CD14-positive monocyte (primary cell): ENCODE measurements around the gene FAM221B. TPM values are rescaled to one million over a fixed set of nuclear protein-coding genes. Genes with fewer than 3 reads are reported as not detected.
A peak's percentile ranks its signal among the peaks of the same experiment; 100 is the strongest.

Experiments
- DNase-seq, 3 donors: peaks; one replicate each; pipeline ENCODE4 v3.0.0-alpha.2; 2011 to 2022
- H2AFZ ChIP-seq: 2 replicates; pipeline ENCODE4 v1.6.0; 2012; ENCODE audit warnings: mild to moderate bottlenecking, low read depth, low read length, inconsistent platforms; ENCODE audit not compliant: insufficient read depth, poor library complexity, severe bottlenecking
- H3K27ac ChIP-seq, 2 donors: 1 replicate in 1 of 2; 2 replicates in 1 of 2; pipeline ENCODE4 v1.5.1; 2012 to 2013; ENCODE audit warnings: low read length in 2 of 2, control low read depth in 1 of 2, inconsistent platforms in 1 of 2, low read depth in 1 of 2, mild to moderate bottlenecking in 1 of 2
- H3K27me3 ChIP-seq, 2 donors: one replicate each; pipeline versions ENCODE4 v1.6.0 to v1.6.1; 2011 to 2013; ENCODE audit warnings: low read length in 2 of 2; ENCODE audit not compliant: control insufficient read depth in 2 of 2, insufficient read depth in 2 of 2
- H3K36me3 ChIP-seq, 2 donors: replicated peaks in 1 of 2; 1 replicate in 1 of 2; 2 replicates in 1 of 2; pipeline versions ENCODE4 v1.5.1 to v1.6.1; 2012 to 2013; ENCODE audit warnings: low read length in 2 of 2, control low read depth in 1 of 2, inconsistent platforms in 1 of 2, mild to moderate bottlenecking in 1 of 2; ENCODE audit not compliant: insufficient read depth in 2 of 2, control insufficient read depth in 1 of 2
- H3K4me1 ChIP-seq, 2 donors: 1 replicate in 1 of 2; 2 replicates in 1 of 2; pipeline versions ENCODE4 v1.5.1 to v1.6.1; 2012 to 2013; ENCODE audit warnings: low read length in 2 of 2, control low read depth in 1 of 2, inconsistent platforms in 1 of 2, mild to moderate bottlenecking in 1 of 2, moderate library complexity in 1 of 2; ENCODE audit not compliant: insufficient read depth in 2 of 2, control insufficient read depth in 1 of 2
- H3K4me2 ChIP-seq: replicated peaks from 2 replicates; pipeline ENCODE3; 2012; ENCODE audit warnings: low read length, moderate library complexity, mild to moderate bottlenecking; ENCODE audit not compliant: poor library complexity, severe bottlenecking; ENCODE audit errors: extremely low read depth
- H3K4me3 ChIP-seq, 3 experiments: fragments of 200-600 bp in 1 of 3; sonication (generic) in 1 of 3; replicated peaks in 1 of 3; 1 replicate in 2 of 3; 2 replicates in 1 of 3; pipeline ENCODE4 v1.5.1; 2011 to 2013; ENCODE audit warnings: low read length in 3 of 3, mild to moderate bottlenecking in 3 of 3, control low read depth in 2 of 3, low read depth in 2 of 3, inconsistent platforms in 1 of 3, moderate library complexity in 1 of 3
- H3K79me2 ChIP-seq: 2 replicates; pipeline ENCODE4 v1.6.0; 2012; ENCODE audit warnings: mild to moderate bottlenecking, control low read depth, inconsistent platforms, low read length, moderate library complexity; ENCODE audit not compliant: insufficient read depth
- H3K9ac ChIP-seq: 2 replicates; pipeline ENCODE4 v1.6.0; 2017; ENCODE audit warnings: low read length, mild to moderate bottlenecking; ENCODE audit not compliant: insufficient read depth, poor library complexity, severe bottlenecking
- H3K9me3 ChIP-seq, 2 donors: replicated peaks in 1 of 2; 1 replicate in 1 of 2; 2 replicates in 1 of 2; pipeline versions ENCODE4 v1.5.1 to v1.6.1; 2012 to 2013; ENCODE audit warnings: low read length in 2 of 2, control low read depth in 1 of 2; ENCODE audit not compliant: control insufficient read depth in 1 of 2, insufficient read depth in 1 of 2
- H4K20me1 ChIP-seq: 2 replicates; pipeline ENCODE4 v1.6.0; 2012; ENCODE audit warnings: mild to moderate bottlenecking, low read length, control low read depth, moderate library complexity; ENCODE audit not compliant: insufficient read depth
- H3K27ac Mint-ChIP-seq, 7 donors: one replicate each; pipeline ENCODE4 v1.8.0; 2020; ENCODE audit warnings: mild to moderate bottlenecking in 7 of 7, mixed read lengths in 7 of 7, moderate library complexity in 6 of 7, inconsistent platforms in 2 of 7
- H3K27me3 Mint-ChIP-seq, 3 donors: one replicate each; pipeline ENCODE4 v1.8.0; 2021 to 2022; ENCODE audit warnings: low read depth in 3 of 3, mild to moderate bottlenecking in 3 of 3, mixed read lengths in 3 of 3, moderate library complexity in 3 of 3, inconsistent platforms in 1 of 3
- H3K36me3 Mint-ChIP-seq, 2 donors: one replicate each; pipeline ENCODE4 v1.8.0; 2020; ENCODE audit warnings: mixed read lengths in 2 of 2, inconsistent platforms in 1 of 2, mild to moderate bottlenecking in 1 of 2
- H3K4me1 Mint-ChIP-seq: one replicate; pipeline ENCODE4 v1.8.0; 2020; ENCODE audit warnings: mild to moderate bottlenecking, mixed read lengths
- H3K4me3 Mint-ChIP-seq, 2 donors: one replicate each; pipeline ENCODE4 v1.8.0; 2020; ENCODE audit warnings: mild to moderate bottlenecking in 2 of 2, mixed read lengths in 2 of 2, moderate library complexity in 1 of 2
- H3K9me3 Mint-ChIP-seq, 7 donors: one replicate each; pipeline ENCODE4 v1.8.0; 2020 to 2022; ENCODE audit warnings: mixed read lengths in 7 of 7, mild to moderate bottlenecking in 6 of 7, moderate library complexity in 6 of 7, inconsistent platforms in 2 of 7
- CTCF ChIP-seq: fragments of 200-600 bp; IDR thresholded peaks from one replicate; pipeline ENCODE4 v1.8.0; 2022; ENCODE audit warnings: antibody characterized with exemption, mild to moderate bottlenecking
- WGBS: methylation state at CpG from one replicate; pipeline ENCODE4 v1.1.5; 2013; ENCODE audit warnings: missing lambda C conversion rate; ENCODE audit not compliant: insufficient coverage; 5-methylcytosine and 5-hydroxymethylcytosine counted together
- intact Hi-C, 2 donors: fragments of 100-400 bp; cut with micrococcal nuclease; formaldehyde crosslinking; loops; one replicate each; pipeline versions ENCODE4 v1.15.0 to v1.15.1; 2023
- polyA plus RNA-seq, 3 donors: library from polyadenylated mRNA; depleted of rRNA in 1 of 3; unstranded in 2 of 3; stranded (reverse) in 1 of 3; fragments of 300-500 nt in 2 of 3; fragments of >200 nt in 1 of 3; fragmentation: Illumina TruSeq in 2 of 3; gene quantifications; 1 replicate in 2 of 3; 2 replicates in 1 of 3; pipeline ENCODE4 v1.2.3, GENCODE V29; 2012 to 2021

Gene FAM221B
- polyA plus RNA-seq, 3 donors, result 0.05 to 0.63 TPM; not detected in 1

- Histone ChIP-seq H3K27me3 (peaks cover 8 to 53% of the 10 kb centered on the region in 2 donors), H3K4me3 (no peak overlapping the region), H3K36me3 (no peaks in the 10 kb centered on the region), H3K79me2 (no peaks in the 10 kb centered on the region), H3K4me1 (peaks cover 4 to 19% of the 10 kb centered on the region in 2 donors), H3K27ac (no peak overlapping the region), H3K9me3 (no peaks in the 10 kb centered on the region), H3K4me2 (no peak overlapping the region), H4K20me1 (no peaks in the 10 kb centered on the region), H3K9ac (no peak overlapping the region), H2AFZ (no peak overlapping the region)
- peak; percentile 65 to 77 (median 68) for DNase-seq
- peaks cover 22% of the 10 kb centered on the region for H3K4me1 Mint-ChIP-seq
- 68% methylated on average over 13 of the region's 16 CpGs for WGBS
- H3K27ac Mint-ChIP-seq, result peak overlapping the region in 2 of 7 donors; percentile 41 to 75
- peak overlapping the region in 1 of 2 donors; percentile 61 for H3K4me3 Mint-ChIP-seq
- peaks cover 0 to 2% of the 10 kb centered on the region in 2 donors for H3K36me3 Mint-ChIP-seq
- H3K9me3 Mint-ChIP-seq, result peaks cover 0 to 4% (median 0%) of the 10 kb centered on the region in 7 donors
- peaks cover 41 to 65% (median 43%) of the 10 kb centered on the region in 3 donors for H3K27me3 Mint-ChIP-seq
- TF ChIP-seq CTCF, result peak; percentile 34
- intact Hi-C loops, result loop anchor here in 1 of 2 donors (10.0 kb wide), 1 partner anchor 55 kb away; no protein-coding TSS in a partner anchor
These were observed 30.9 kb upstream of the FAM221B start for GRCh38 chr9:35859310-35859989.

GRCh38 chr9:35858458-35858857 lies 29.9 kb upstream of the FAM221B start:
- intact Hi-C loops, result loop anchor here in 1 of 2 donors (10.0 kb wide), 1 partner anchor 56 kb away; no protein-coding TSS in a partner anchor
- H2AFZ ChIP-seq, result no peak overlapping the region
- Mint-ChIP-seq H3K4me3 (peak overlapping the region in 1 of 2 donors; percentile 62), H3K36me3 (peaks cover 0 to 2% of the 10 kb centered on the region in 2 donors), H3K27ac (peak overlapping the region in 2 of 7 donors; percentile 33 to 60), H3K9me3 (peaks cover 0 to 4% (median 0%) of the 10 kb centered on the region in 7 donors), H3K27me3 (peaks cover 47 to 70% (median 49%) of the 10 kb centered on the region in 3 donors), H3K4me1 (peaks cover 22% of the 10 kb centered on the region)
- peak in 1 of 3 donors; percentile 2 for DNase-seq
- peaks cover 11 to 57% of the 10 kb centered on the region in 2 donors for H3K27me3 ChIP-seq
- H3K9me3 ChIP-seq, result no peaks in the 10 kb centered on the region
- no peak overlapping the region for H3K27ac ChIP-seq
- no peaks in the 10 kb centered on the region for H4K20me1 ChIP-seq
- no peaks in the 10 kb centered on the region for H3K36me3 ChIP-seq
- no peak overlapping the region for H3K4me3 ChIP-seq
- H3K4me2 ChIP-seq, result no peak overlapping the region
- H3K79me2 ChIP-seq, result no peaks in the 10 kb centered on the region
- WGBS, result no CpG with 5 or more reads among the region's 5 CpGs
- peaks cover 4 to 19% of the 10 kb centered on the region in 2 donors for H3K4me1 ChIP-seq
- H3K9ac ChIP-seq, result no peak overlapping the region
- no peak for TF ChIP-seq CTCF
